ENCODE measurements around the gene ITIH5.
"Not testable (repeated sequence)": the region's sequence is repeated elsewhere in the genome, so short reads cannot be mapped to it uniquely, and the experiment has no call there.

ITIH5 gene

GRCh38 chr10:7666253-7667023 lies at the start of gene ITIH5:
Gene ITIH5, minus strand, starts transcription at chr10:7666966. Its CDS starts 74 bp downstream, at chr10:7666892.
- no peak for DNase-seq

GRCh38 chr10:7715515-7715914 lies 48.7 kb upstream of the ITIH5 start:
- DNase-seq = no peak

GRCh38 chr10:7711075-7711474 lies 44.3 kb upstream of the ITIH5 start:
- DNase-seq = not testable (repeated sequence)

GRCh38 chr10:7710446-7710845 lies 43.7 kb upstream of the ITIH5 start:
- DNase-seq = no peak

- no peak for DNase-seq
These were observed 42.1 kb upstream of the ITIH5 start for GRCh38 chr10:7708832-7709231.

- no peak for DNase-seq
These were observed 41.3 kb upstream of the ITIH5 start for GRCh38 chr10:7707858-7708622.

GRCh38 chr10:7707102-7707501 lies 40.3 kb upstream of the ITIH5 start:
- no peak for DNase-seq

- DNase-seq = no peak
These were observed 39.8 kb upstream of the ITIH5 start for GRCh38 chr10:7706534-7707073.

- DNase-seq = no peak
These were observed 38.6 kb upstream of the ITIH5 start for GRCh38 chr10:7705341-7705740.

- no peak for DNase-seq
These were observed 37.6 kb upstream of the ITIH5 start for GRCh38 chr10:7704071-7705016.

- DNase-seq = no peak
These were observed 36.4 kb upstream of the ITIH5 start, which contains the start of gene ITIH2 for GRCh38 chr10:7703140-7703539. Gene ITIH2, plus strand, starts transcription at chr10:7703316. Its CDS starts 119 bp downstream, at chr10:7703435.

GRCh38 chr10:7702288-7702812 lies 35.6 kb upstream of the ITIH5 start:
- DNase-seq = no peak

- DNase-seq = no peak
These were observed 34.5 kb upstream of the ITIH5 start for GRCh38 chr10:7701158-7701742.

GRCh38 chr10:7700577-7701125 lies 33.9 kb upstream of the ITIH5 start:
- no peak for DNase-seq

GRCh38 chr10:7697426-7697825 lies 30.7 kb upstream of the ITIH5 start:
- DNase-seq = no peak

- no peak for DNase-seq
These were observed 29.8 kb upstream of the ITIH5 start for GRCh38 chr10:7696545-7696944.

- DNase-seq = not testable (repeated sequence)
These were observed 26.4 kb upstream of the ITIH5 start for GRCh38 chr10:7693194-7693593.

- DNase-seq = not testable (repeated sequence)
These were observed 25.6 kb upstream of the ITIH5 start for GRCh38 chr10:7692368-7692767.

- DNase-seq = not testable (repeated sequence)
These were observed 24.3 kb upstream of the ITIH5 start for GRCh38 chr10:7690885-7691597.

GRCh38 chr10:7689591-7689990 lies 22.8 kb upstream of the ITIH5 start:
- DNase-seq = no peak

All from NCI-H2081 treated with DMSO at 0.1 percent for 48 hours (cell line).